Measurements from ENCODE around the gene ATXN10.

ATXN10 gene

DNA sequence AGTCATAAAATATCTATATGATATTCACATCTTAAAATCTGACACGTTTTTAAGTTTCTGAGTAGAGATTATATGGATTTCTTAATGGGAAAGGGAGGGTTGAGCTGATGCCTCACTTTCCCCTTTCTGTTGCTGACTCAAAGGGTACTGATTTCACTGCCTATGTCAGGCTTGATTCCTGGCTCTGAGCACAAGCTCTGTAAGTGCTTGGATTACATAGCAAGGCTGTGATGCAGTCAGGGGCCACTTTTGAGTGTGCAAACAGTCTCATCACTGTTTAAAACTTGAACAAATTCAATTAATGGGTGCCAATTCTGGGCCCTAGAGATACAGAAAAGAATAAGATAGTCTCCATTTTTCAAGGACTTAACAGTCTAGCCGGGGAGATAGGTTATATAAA, 14.4 kb downstream of the ATXN10 start:
- TF ChIP-seq, protein P1, sequence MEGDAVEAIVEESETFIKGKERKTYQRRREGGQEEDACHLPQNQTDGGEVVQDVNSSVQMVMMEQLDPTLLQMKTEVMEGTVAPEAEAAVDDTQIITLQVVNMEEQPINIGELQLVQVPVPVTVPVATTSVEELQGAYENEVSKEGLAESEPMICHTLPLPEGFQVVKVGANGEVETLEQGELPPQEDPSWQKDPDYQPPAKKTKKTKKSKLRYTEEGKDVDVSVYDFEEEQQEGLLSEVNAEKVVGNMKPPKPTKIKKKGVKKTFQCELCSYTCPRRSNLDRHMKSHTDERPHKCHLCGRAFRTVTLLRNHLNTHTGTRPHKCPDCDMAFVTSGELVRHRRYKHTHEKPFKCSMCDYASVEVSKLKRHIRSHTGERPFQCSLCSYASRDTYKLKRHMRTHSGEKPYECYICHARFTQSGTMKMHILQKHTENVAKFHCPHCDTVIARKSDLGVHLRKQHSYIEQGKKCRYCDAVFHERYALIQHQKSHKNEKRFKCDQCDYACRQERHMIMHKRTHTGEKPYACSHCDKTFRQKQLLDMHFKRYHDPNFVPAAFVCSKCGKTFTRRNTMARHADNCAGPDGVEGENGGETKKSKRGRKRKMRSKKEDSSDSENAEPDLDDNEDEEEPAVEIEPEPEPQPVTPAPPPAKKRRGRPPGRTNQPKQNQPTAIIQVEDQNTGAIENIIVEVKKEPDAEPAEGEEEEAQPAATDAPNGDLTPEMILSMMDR (IDR thresholded peaks at IDR 0.05; ENCODE audit: insufficient read depth, low read depth, low read length, missing control alignments) = no peak
- no peak overlapping the region for H3K4me3 ChIP-seq (ENCODE audit: low read depth, low read length)
- no peak for DNase-seq (ENCODE audit: low read depth)

DNA sequence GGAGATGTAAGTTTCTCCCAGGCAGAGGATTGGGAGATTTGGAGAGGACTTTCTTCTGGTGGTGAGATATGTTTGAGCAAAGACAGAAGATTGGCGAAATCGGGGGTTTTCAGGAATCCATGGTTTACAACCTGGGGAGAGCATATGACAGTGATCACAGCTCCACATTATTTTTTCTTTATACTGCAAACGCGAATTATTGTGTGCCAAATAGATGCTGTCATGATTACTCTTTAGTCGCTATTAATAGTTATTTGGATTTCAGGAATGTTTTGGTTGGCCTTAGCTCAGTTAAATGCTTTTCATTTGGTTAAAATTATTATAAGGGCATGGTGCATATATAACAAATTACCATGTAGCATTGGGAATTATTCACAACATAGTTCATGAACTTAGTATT, 15.2 kb downstream of the ATXN10 start:
- DNase-seq (ENCODE audit: low read depth) = no peak
- TF ChIP-seq, protein P1 (IDR thresholded peaks at IDR 0.05; ENCODE audit: insufficient read depth, low read depth, low read length, missing control alignments) = no peak
- no peak overlapping the region for H3K4me3 ChIP-seq (ENCODE audit: low read depth, low read length)

DNA sequence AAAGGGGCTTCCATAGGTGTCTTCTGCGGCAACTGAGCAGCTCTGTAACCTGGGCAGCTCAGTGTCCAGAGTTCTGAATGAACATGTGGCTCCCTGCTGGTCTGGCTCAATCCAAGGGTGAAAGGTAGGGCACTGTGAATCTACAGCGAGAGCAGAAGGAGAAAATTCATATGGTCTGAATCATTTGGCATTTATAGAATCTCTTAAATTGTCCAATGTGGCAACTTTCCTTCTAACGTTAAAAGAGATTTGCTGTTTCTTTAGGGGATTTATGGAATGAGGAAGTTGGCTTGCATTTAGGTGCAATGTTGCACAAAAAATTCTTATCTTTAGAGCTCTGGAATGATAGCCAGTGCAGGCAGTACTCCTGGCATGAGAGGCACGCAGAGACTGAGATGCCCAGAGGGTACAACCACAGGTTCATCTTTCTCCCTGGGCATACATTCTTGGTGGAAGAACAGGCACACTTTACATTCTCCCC, 17.0 kb downstream of the ATXN10 start:
- H3K4me3 ChIP-seq (ENCODE audit: low read depth, low read length) = no peak overlapping the region
- no peak for DNase-seq (ENCODE audit: low read depth)
- TF ChIP-seq, protein P1 (IDR thresholded peaks at IDR 0.05; ENCODE audit: insufficient read depth, low read depth, low read length, missing control alignments) = no peak

DNA sequence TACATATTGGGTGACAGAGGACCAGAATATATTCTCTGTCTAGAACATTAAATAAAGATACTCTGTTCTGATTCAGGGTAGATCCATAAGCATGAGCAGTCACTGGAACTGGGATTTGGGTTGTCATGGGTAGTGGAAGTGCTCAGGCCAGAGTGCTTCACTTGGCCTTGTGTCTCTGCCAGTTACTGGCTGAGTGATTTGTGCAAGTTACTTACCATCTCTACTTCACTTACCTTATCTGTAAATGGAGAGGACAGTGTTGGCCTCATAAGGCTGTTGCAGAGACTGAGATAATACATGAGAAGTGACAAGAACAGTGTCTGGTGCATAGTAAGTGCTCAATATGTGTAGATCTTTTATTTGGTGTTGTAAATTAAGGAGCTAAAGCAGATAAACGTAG, 17.6 kb downstream of the ATXN10 start:
- DNase-seq (ENCODE audit: low read depth) = no peak
- no peak overlapping the region for H3K4me3 ChIP-seq (ENCODE audit: low read depth, low read length)
- TF ChIP-seq, protein P1 (IDR thresholded peaks at IDR 0.05; ENCODE audit: insufficient read depth, low read depth, low read length, missing control alignments) = no peak

DNA sequence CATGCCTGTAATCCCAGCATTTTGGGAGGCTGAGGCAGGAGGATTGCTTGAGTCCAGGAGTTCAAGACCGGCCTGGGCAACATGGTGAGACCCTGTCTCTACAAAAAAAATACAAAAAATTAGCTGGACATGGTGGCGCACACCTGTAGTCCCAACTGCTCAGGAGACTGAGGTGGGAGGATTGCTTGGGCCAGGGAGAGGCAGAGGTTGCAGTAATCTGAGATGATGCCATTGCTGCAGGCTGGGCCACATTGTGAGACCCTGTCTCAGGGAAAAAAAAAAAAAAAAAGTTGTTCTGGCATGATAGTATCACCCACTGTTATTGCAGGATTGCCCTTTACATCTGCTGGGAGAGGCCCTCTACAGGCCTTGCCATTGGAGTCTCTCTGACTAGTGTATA, 18.4 kb downstream of the ATXN10 start:
- H3K4me3 ChIP-seq (ENCODE audit: low read depth, low read length) = no peak overlapping the region
- TF ChIP-seq, protein P1 (IDR thresholded peaks at IDR 0.05; ENCODE audit: insufficient read depth, low read depth, low read length, missing control alignments) = no peak
- DNase-seq (ENCODE audit: low read depth) = no peak

DNA sequence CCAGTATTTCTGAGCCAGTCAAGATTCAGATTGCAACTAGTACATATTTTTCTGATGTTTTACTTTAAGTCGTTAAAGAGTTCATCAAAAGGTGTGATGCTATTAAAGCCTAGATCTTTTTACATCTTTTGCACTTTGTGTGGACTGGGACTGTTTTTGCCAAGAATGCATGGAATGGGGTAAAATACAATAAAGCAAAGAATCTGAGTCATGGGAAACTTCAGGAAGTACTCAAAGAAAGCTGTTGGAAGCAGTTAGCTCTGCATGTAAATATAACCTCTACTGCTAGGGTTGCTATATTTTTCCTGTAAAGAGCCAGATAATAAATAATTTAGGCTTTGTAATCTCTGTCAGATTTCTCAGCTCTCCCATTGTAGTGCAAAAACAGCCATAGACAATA, 20.9 kb downstream of the ATXN10 start:
- no peak for DNase-seq (ENCODE audit: low read depth)
- TF ChIP-seq, protein P1 (IDR thresholded peaks at IDR 0.05; ENCODE audit: insufficient read depth, low read depth, low read length, missing control alignments) = no peak
- no peak overlapping the region for H3K4me3 ChIP-seq (ENCODE audit: low read depth, low read length)

DNA sequence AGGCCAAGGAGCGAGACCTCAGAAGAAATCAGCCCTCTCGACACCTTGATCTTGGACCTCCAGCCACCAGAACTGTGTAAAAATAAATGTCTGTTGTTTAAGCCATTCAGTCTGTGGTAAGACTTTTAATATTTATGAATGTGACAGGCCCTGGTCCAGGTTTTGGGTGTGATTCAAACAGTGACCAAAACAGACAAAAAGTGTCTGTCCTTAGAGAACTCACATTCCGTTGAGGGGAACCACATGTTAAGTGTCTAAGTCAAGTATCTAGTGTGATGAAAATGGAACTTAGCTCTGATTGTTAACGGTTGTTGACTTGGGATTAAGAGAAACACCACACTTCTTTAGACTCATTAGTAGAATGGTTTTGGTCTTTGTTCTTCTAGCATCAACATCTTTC, 22.2 kb downstream of the ATXN10 start:
- DNase-seq (ENCODE audit: low read depth) = peak; percentile 35
- TF ChIP-seq, protein P1 (IDR thresholded peaks at IDR 0.05; ENCODE audit: insufficient read depth, low read depth, low read length, missing control alignments) = no peak
- no peak overlapping the region for H3K4me3 ChIP-seq (ENCODE audit: low read depth, low read length)

Data from GM12865 (cell line).